A549 (cell line): ENCODE data around the gene DOCK11. TPM values are rescaled to one million over a fixed set of nuclear protein-coding genes. Genes with fewer than 3 reads are reported as not detected.
A peak's percentile ranks its signal among the peaks of the same experiment; 100 is the strongest.

Experiments
- ATAC-seq, 2 experiments: fragments of 200-7000 bp in 1 of 2; fragments of >200 bp in 1 of 2; cut with Nextera tagmentation in 1 of 2; cut with Tn5 transposase in 1 of 2; 3 replicates each; pipeline versions ENCODE4 v1.8.0 to v1.9.1; 2018 to 2020; ENCODE audit warnings: mild to moderate bottlenecking in 1 of 2, moderate library complexity in 1 of 2
- CTCF ChIA-PET: fragments of 300-600 bp; sonication (Branson Sonifier 250); formaldehyde crosslinking; extraction: SDS; loops from one replicate; lab custom pipeline; 2021; ENCODE audit warnings: antibody characterized with exemption, inconsistent platforms; lab: Yijun Ruan, JAX
- POLR2A ChIA-PET: fragments of 350-600 bp; formaldehyde crosslinking; extraction: SDS; loops from one replicate; lab custom pipeline; 2021; ENCODE audit warnings: antibody characterized with exemption, inconsistent platforms; lab: Yijun Ruan, JAX
- DNase-seq, 2 experiments: peaks; one replicate each; pipeline versions ENCODE4 v3.0.0 to v3.0.0-alpha.2; 2011 to 2016; ENCODE audit warnings: low read depth in 1 of 2, low spot score in 1 of 2
- FAIRE-seq: peaks from 2 replicates; lab custom pipeline; 2011; peaks lifted over from hg19 to GRCh38; lab: Jason Lieb, UNC
- H3K27ac ChIP-seq, 2 experiments: fragments of >200 bp; sonication (Bioruptor Twin); formaldehyde crosslinking; 3 replicates each; pipeline ENCODE4 v1.5.1; 2016 to 2017
- H3K4me1 ChIP-seq: fragments of >200 bp; sonication (Bioruptor Twin); formaldehyde crosslinking; 3 replicates; pipeline ENCODE4 v1.6.1; 2016
- H3K4me2 ChIP-seq: fragments of >200 bp; sonication (Bioruptor Twin); formaldehyde crosslinking; 3 replicates; pipeline ENCODE4 v1.6.1; 2016
- H3K4me3 ChIP-seq: fragments of >200 bp; sonication (Bioruptor Twin); formaldehyde crosslinking; 3 replicates; pipeline ENCODE4 v1.5.1; 2016
- H3K9me3 ChIP-seq: fragments of >200 bp; sonication (Bioruptor Twin); formaldehyde crosslinking; 3 replicates; pipeline ENCODE4 v1.6.1; 2016
- CBX2 ChIP-seq: fragments of 200-600 bp; sonication (generic); IDR thresholded peaks from 2 replicates; pipeline ENCODE4 v1.6.1; 2016; ENCODE audit warnings: low read depth, mild to moderate bottlenecking, borderline replicate concordance
- CEBPB ChIP-seq, 2 experiments: fragments of >200 bp in 1 of 2; sonication (Bioruptor Twin) in 1 of 2; formaldehyde crosslinking in 1 of 2; IDR thresholded peaks; 2 replicates each; pipeline ENCODE4 v1.6.1; 2012 to 2016
- FOSB ChIP-seq: fragments of 250-450 bp; sonication (Bioruptor Pico); IDR thresholded peaks from 2 replicates; pipeline ENCODE4 v1.5.0; 2020; ENCODE audit warnings: mild to moderate bottlenecking, moderate library complexity
- FOXS1 ChIP-seq: fragments of 250-450 bp; sonication (Bioruptor Pico); IDR thresholded peaks from 2 replicates; pipeline ENCODE4 v1.5.0; 2020; ENCODE audit warnings: mild to moderate bottlenecking, moderate library complexity
- GATA3 ChIP-seq: IDR thresholded peaks from 2 replicates; pipeline ENCODE4 v1.6.1; 2012; ENCODE audit warnings: borderline replicate concordance
- HDAC2 ChIP-seq: fragments of 200-600 bp; sonication (generic); IDR thresholded peaks from 2 replicates; pipeline ENCODE4 v1.6.1; 2016
- HEYL ChIP-seq: fragments of 250-450 bp; sonication (Bioruptor Pico); IDR thresholded peaks from 2 replicates; pipeline ENCODE4 v1.8.0; 2021; ENCODE audit warnings: mild to moderate bottlenecking, moderate library complexity
- HOXB5 ChIP-seq: fragments of 250-450 bp; sonication (Bioruptor Pico); IDR thresholded peaks from 2 replicates; pipeline ENCODE4 v1.5.0; 2020; ENCODE audit warnings: mild to moderate bottlenecking, moderate library complexity
- JUN ChIP-seq, 2 experiments: fragments of >200 bp; sonication (Bioruptor Twin); formaldehyde crosslinking; IDR thresholded peaks; 2 replicates in 1 of 2; 3 replicates in 1 of 2; pipeline ENCODE4 v1.6.1; 2016 to 2017
- JUNB ChIP-seq: fragments of >200 bp; sonication (Bioruptor Twin); formaldehyde crosslinking; IDR thresholded peaks from 2 replicates; pipeline ENCODE4 v1.6.1; 2016
- NR3C1 ChIP-seq: fragments of >200 bp; sonication (Bioruptor Twin); formaldehyde crosslinking; IDR thresholded peaks from 3 replicates; pipeline ENCODE4 v1.6.1; 2017
- POLR2A ChIP-seq: IDR thresholded peaks from 2 replicates; pipeline ENCODE4 v1.6.1; 2012; ENCODE audit warnings: mild to moderate bottlenecking, low read length
- POLR2AphosphoS2 ChIP-seq: conservative IDR thresholded peaks from 2 replicates; pipeline ENCODE4 v1.6.1; 2012; ENCODE audit warnings: low read length, improper control_type of control experiment, inconsistent platforms
- RARB ChIP-seq: fragments of 250-450 bp; sonication (Bioruptor Pico); IDR thresholded peaks from 2 replicates; pipeline ENCODE4 v1.8.0; 2021; ENCODE audit warnings: mild to moderate bottlenecking, moderate library complexity
- SMC3 ChIP-seq: fragments of >200 bp; sonication (Bioruptor Twin); formaldehyde crosslinking; IDR thresholded peaks from 3 replicates; pipeline ENCODE4 v1.6.1; 2018; ENCODE audit warnings: inconsistent platforms
- SREBF2 ChIP-seq: fragments of 450-650 bp; IDR thresholded peaks from 2 replicates; pipeline ENCODE4 v1.6.1; 2014; ENCODE audit warnings: mild to moderate bottlenecking, moderate library complexity
- ZC3H11A ChIP-seq: fragments of 450-650 bp; IDR thresholded peaks from 2 replicates; pipeline ENCODE4 v1.6.1; 2014; ENCODE audit warnings: antibody characterized with exemption, mild to moderate bottlenecking
- WGBS: methylation state at CpG from one replicate; pipeline ENCODE4 v1.1.6; 2017; ENCODE audit errors: missing lambda C conversion rate; 5-methylcytosine and 5-hydroxymethylcytosine counted together
- polyA plus RNA-seq, 4 experiments: library from polyadenylated mRNA; depleted of rRNA in 3 of 4; stranded (reverse); fragments of >200 nt; fragmentation: RNase III in 1 of 4; extraction: RNeasy Plus Mini Kit Qiagen cat#74134 plus additional on column Dnase treatment in 1 of 4; gene quantifications; 2 replicates in 3 of 4; 3 replicates in 1 of 4; pipeline ENCODE4 v1.2.3, GENCODE V29; 2011 to 2017
- TF ChIP-seq, protein P1 (sequence below): fragments of >200 bp; sonication (Bioruptor Twin); formaldehyde crosslinking; IDR thresholded peaks from 2 replicates; pipeline ENCODE4 v1.6.1; 2016
- TF ChIP-seq, protein P2 (sequence below): fragments of 150-350 bp; IDR thresholded peaks from 2 replicates; pipeline ENCODE4 v1.6.1; 2014; ENCODE audit warnings: low read depth, mild to moderate bottlenecking, low read length
- TF ChIP-seq, protein P3 (sequence below): fragments of 200-600 bp; sonication (generic); IDR thresholded peaks from 2 replicates; pipeline ENCODE4 v1.6.1; 2016; ENCODE audit warnings: antibody characterized with exemption, mild to moderate bottlenecking, moderate library complexity

Gene DOCK11
- polyA plus RNA-seq, 2 of the 4 experiments (the other 2 are of a cell fraction) = 5.8 to 9.5 TPM

DNA sequence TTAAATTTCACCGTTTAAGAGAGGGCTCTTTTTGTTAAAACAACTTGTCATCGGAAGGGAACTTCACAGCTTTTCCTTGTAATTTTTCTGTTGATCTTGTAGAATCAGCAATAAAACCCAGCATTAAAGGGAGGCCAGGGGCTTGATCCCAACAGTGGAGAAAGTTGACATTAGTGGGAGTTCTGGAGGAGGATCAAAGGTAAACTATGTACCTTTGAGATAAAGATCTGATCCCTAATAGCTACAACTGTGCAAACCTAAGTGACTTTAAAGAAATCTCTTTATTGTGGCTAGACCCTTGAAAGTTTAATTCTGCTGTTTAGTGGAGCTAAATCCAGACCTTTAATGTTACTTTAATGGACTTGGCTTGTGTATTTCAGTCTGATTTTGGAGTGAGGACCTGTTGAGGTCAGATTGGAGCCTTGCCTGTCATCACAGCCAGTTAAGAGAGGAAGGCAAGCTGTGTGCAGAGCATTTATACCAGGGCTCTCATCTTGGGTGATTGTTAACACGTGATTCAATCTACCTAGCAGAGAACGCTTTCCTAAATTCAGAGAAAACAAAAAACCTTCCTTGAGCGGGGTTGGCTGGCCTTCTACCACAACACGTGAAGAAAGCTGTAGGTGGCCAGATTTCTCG is 1.7 kb downstream of the DOCK11 start:
- Histone ChIP-seq H3K4me1 (peaks cover 10% of the 10 kb centered on the region; the same call in 2 of the 3 replicates), H3K4me2 (peak overlapping the region; percentile 92), H3K9me3 (no peaks in the 10 kb centered on the region), H3K27ac (peak overlapping the region in 1 of 2 experiments; percentile 91; a peak in 1 of 6 replicates), H3K4me3 (peak overlapping the region; percentile 66)
- ChIA-PET CTCF (interaction anchor here (0.6 kb wide), 1 partner anchor 15 kb away, joined by 4 read pairs; no protein-coding TSS in a partner anchor), POLR2A (no interaction called here)
- FAIRE-seq = peak; percentile 68
- no peak for ATAC-seq
- no peak for DNase-seq
- 86% methylated on average over 7 of the region's 7 CpGs for WGBS
- TF ChIP-seq, protein P1, sequence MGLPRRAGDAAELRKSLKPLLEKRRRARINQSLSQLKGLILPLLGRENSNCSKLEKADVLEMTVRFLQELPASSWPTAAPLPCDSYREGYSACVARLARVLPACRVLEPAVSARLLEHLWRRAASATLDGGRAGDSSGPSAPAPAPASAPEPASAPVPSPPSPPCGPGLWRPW = no peak
- TF ChIP-seq NR3C1 (no peak), CEBPB (IDR thresholded peaks at IDR 0.05) (no peak), SMC3 (no peak), HEYL (CRISPR knock-in tag) (no peak)

DNA sequence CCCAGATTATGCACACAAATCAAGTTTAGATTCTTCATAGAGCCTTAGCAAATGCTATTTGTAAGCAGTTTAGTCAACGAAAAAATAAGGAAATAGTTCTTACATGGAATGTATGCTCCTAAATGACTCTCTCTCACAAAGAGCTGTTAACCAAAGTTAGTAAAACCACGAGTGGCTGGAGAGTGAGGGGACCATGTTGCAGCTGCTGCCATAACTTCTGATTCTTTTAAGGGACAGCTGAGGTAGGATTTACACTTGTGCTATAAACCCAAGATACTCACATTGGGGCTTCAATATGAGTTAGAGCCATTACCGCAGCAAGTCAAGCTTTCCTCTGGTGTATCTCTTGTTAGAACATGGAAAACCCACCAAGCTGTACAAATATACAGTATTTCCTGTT is 2.7 kb downstream of the DOCK11 start:
- CTCF ChIA-PET = no interaction called here
- TF ChIP-seq HOXB5 (CRISPR knock-in tag) (no peak), GATA3 (no peak)
- TF ChIP-seq, all 56 proteins: peak for 0
- DNase-seq (no peak), ATAC-seq (no peak), FAIRE-seq (peak; percentile 32)
- Histone ChIP-seq H3K4me1 (peaks cover 10% of the 10 kb centered on the region; the same call in 2 of the 3 replicates), H3K4me2 (no peak overlapping the region), H3K27ac (no peak overlapping the region), H3K9me3 (no peaks in the 10 kb centered on the region), H3K4me3 (no peak overlapping the region)
- WGBS = 78% methylated on average over 3 of the region's 3 CpGs
- POLR2A ChIA-PET = no interaction called here

DNA sequence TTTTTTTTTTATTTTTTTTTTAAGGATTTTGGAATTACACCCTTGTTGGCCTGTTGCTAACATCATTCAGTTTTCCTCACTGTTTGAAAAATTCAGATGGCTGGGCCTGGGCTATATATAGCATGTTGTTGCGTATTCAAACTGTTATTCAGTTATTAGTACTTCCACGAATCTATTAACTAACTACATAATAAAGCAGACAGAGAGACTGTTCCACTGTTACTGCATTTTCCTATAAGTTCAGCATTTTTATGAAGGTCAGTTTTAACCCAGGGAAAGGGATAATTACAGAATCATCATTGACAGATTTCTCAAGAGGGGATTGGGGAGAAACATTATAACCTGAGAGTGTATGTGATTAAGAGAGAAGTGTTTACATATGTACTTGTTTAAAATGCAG is 3.1 kb downstream of the DOCK11 start:
- CTCF ChIA-PET = no interaction called here
- TF ChIP-seq POLR2A (no peak), JUN (IDR thresholded peaks at IDR 0.05) (no peak), RARB (CRISPR knock-in tag) (no peak), HEYL (CRISPR knock-in tag) (no peak), FOSB (no peak), SMC3 (no peak), FOXS1 (CRISPR knock-in tag) (no peak), HDAC2 (no peak), JUNB (no peak), SREBF2 (no peak), CBX2 (no peak), CEBPB (IDR thresholded peaks at IDR 0.05) (no peak), POLR2AphosphoS2 (no peak), ZC3H11A (no peak)
- TF ChIP-seq, protein P2, sequence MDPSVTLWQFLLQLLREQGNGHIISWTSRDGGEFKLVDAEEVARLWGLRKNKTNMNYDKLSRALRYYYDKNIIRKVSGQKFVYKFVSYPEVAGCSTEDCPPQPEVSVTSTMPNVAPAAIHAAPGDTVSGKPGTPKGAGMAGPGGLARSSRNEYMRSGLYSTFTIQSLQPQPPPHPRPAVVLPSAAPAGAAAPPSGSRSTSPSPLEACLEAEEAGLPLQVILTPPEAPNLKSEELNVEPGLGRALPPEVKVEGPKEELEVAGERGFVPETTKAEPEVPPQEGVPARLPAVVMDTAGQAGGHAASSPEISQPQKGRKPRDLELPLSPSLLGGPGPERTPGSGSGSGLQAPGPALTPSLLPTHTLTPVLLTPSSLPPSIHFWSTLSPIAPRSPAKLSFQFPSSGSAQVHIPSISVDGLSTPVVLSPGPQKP = no peak
- TF ChIP-seq, protein P3, sequence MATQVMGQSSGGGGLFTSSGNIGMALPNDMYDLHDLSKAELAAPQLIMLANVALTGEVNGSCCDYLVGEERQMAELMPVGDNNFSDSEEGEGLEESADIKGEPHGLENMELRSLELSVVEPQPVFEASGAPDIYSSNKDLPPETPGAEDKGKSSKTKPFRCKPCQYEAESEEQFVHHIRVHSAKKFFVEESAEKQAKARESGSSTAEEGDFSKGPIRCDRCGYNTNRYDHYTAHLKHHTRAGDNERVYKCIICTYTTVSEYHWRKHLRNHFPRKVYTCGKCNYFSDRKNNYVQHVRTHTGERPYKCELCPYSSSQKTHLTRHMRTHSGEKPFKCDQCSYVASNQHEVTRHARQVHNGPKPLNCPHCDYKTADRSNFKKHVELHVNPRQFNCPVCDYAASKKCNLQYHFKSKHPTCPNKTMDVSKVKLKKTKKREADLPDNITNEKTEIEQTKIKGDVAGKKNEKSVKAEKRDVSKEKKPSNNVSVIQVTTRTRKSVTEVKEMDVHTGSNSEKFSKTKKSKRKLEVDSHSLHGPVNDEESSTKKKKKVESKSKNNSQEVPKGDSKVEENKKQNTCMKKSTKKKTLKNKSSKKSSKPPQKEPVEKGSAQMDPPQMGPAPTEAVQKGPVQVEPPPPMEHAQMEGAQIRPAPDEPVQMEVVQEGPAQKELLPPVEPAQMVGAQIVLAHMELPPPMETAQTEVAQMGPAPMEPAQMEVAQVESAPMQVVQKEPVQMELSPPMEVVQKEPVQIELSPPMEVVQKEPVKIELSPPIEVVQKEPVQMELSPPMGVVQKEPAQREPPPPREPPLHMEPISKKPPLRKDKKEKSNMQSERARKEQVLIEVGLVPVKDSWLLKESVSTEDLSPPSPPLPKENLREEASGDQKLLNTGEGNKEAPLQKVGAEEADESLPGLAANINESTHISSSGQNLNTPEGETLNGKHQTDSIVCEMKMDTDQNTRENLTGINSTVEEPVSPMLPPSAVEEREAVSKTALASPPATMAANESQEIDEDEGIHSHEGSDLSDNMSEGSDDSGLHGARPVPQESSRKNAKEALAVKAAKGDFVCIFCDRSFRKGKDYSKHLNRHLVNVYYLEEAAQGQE = no peak
- WGBS = 81% methylated on average over 2 of the region's 2 CpGs
- ATAC-seq = no peak
- POLR2A ChIA-PET = no interaction called here
- peak; percentile 28 for FAIRE-seq
- Histone ChIP-seq H3K4me2 (no peak overlapping the region), H3K4me3 (no peak overlapping the region), H3K27ac (no peak overlapping the region), H3K4me1 (peaks cover 10% of the 10 kb centered on the region; the same call in 2 of the 3 replicates), H3K9me3 (no peaks in the 10 kb centered on the region)
- DNase-seq = no peak
